NOMO-1 (cell line): Measurements from ENCODE around the gene PLCB4.
"Not testable (repeated sequence)": the region's sequence is repeated elsewhere in the genome, so short reads cannot be mapped to it uniquely, and the experiment has no call there.

Source experiments
- DNase-seq, 2 experiments: peaks; one replicate each; lab custom pipeline; 2025; ENCODE audit not compliant: unreplicated experiment in 2 of 2; lab: John Stamatoyannopoulos, UW

Gene PLCB4

DNA sequence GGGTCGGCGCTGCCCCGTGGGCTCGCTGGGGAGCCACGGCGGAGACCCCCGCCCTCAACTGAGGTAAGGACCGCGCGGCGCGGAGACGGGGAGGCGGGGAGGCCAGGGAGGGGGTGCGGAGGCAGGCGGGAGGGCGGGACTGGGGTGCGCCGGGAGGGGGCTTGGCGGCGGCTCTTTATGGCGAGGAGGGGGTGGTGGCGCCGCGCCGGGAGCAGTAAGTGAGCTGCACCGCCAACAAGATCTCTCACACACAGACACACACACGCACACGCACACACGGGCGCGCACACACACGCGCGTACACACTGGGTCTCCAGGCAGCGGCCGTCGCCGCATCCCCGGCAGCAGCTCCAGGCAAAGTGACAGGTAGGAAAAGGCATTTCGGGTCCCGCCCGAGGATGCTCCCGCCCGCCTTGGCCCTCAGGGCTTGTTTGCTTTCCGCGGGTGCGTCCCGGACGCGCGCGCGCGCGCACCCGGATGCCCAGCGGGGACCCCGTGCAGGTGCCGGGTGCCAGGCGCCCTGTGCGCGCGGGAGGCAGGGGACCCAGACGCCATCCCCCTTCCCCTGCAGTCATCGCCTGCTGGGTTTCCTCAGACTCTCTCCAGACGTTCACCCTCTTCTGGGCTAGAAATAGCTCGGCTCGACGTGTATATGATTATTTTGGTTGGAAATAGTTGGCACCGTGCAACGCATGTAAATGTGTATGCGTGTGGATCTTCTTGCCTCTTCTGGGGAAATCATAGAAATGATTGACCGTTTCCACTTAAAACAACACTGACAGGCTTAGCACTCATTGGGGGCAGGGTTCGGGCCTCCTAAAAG lies at the start of gene PLCB4:
Gene PLCB4 (plus strand): TSS at position 247 of the 823 bp plus-strand sequence. CDS start 238,728 bp downstream, outside the sequence.
- DNase-seq = no peak

DNA sequence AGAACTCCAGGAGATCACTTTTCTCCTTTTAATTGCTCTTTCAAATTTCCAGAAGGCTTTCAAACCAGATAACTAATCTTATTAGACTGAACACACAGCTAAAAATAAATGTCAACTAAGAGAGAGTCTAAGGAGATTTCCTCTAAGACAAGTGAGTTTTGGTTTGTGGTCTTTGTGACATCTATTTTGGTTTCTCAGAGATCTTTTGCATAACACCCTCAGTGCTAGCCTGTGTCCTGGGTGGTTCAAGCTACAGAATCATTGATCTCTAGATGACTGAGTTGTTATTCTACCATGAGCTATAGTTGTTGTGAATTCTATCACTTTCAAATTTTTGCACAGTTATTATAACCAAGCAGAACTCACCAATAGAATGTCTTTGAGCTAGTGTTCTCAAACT lies 49.1 kb upstream of the PLCB4 start:
- no peak for DNase-seq

DNA sequence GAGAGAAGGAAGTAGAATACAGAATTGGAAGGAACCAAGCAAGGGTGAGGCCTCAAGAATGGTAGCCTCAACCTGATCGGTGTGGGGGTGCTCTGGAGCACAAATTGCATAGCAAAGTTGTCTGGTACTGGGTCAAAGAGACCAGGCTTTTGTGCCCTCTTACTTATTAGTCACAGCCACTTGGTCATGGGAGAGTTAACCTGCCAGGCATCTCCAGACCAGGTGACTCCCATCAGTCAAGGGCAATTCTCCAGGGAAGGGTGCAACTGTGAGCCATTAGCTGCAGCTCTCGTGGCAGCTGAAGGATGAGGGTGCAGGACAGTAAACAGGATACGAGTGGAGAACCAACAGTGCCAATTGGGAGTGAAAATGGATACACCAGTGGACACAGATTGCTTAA lies 47.7 kb upstream of the PLCB4 start:
- no peak for DNase-seq

DNA sequence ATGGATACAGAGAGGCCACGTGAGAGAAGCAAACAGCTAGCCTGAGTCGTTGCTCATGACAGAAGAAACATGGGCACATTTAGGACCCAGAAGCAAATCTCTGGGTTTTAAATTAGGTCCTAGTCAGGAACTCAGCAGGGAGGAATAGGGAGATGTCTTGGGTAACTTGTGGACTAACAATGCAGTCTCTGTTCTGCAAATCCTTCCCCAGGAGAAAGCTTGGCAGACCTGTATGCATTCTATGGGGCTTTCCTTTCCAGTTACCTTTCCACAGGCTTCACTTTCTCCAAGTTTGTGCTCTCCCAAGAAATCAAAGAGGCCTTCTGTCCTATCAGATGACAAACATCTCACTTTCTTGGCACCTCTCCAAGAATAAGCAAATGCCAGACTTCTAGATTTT lies 47.2 kb upstream of the PLCB4 start:
- DNase-seq = no peak

DNA sequence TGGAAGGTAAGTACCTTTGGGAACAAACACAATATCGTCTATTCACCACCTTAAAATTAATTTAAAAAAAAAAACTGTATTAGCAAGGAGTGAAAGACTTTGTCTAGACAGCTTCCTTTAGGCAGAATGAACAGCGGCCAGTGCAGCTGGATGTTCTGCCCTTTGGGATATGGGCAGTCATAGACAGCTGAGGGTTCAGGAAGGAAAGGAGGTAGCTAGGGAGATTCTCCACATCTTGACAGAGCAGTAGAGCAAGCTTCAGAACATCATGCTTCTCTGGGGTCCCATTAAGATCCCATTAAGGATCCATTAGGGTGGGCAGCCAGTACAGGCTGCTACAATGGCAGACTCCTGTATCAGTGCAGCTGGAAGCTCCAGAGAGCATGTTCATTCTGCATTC lies 46.5 kb upstream of the PLCB4 start:
- DNase-seq = no peak

- no peak for DNase-seq
Observed at GRCh38 chr20:9024606-9025005, 44.3 kb upstream of the PLCB4 start.

DNA sequence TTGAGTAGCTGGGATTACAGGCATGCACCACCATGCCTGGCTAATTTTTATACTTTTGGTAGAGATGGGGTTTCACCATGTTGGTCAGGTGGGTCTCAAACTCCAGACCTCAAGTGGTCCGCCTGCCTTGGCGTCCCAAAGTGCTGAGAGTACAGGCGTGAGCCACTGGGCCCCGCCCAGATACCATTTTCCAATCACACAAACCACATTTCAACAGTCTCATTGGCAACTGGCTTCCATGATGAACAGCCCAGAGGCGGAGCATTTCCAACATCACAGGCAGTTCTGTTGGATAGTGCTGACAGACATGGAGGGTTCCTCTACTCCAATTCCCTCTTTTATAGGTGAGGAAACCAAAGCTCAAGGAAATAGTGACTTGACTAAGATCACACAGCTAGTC lies 43.9 kb upstream of the PLCB4 start:
- no peak for DNase-seq

- DNase-seq = no peak
Observed at GRCh38 chr20:9025643-9026042, 43.2 kb upstream of the PLCB4 start.

DNA sequence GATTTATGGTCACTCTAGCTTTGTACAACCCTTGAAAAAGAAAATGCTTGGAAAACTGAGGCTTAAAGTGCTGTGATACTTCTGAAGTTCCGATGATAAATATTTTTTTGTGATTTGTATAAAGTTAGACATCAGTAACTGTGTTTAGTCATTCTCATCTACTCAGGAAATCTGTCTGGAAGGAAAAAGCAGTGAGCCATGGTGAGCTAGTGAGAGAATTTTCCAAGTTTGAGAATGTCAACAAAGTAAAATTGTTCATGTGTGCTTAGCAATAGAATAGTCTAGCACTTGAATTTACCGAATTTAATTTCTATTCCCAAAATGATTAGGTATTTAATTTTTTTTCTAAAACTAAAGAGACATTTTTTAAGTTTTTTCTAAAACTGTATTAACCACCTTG lies 41.3 kb upstream of the PLCB4 start:
- DNase-seq = no peak

DNA sequence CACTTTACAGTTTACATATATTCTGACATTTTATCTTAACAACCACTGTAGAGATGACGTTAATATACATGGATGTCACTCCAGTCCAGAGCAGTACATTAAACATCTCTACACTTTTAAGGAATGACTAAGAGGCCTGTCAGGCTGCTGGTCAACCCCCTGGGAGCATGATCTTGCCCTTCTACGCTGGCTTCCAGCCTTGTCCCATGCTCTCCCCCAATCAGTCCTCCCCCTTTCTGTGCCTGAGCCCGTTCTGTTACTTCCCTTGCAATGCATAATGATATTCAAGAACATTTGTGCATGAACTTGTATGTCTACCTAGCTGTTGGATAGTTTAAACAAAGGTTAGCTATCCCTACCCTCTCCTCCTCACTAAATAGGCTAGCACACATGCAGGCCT lies 40.5 kb upstream of the PLCB4 start:
- DNase-seq = no peak

- no peak for DNase-seq
Observed at GRCh38 chr20:9031991-9032390, 36.9 kb upstream of the PLCB4 start.

DNA sequence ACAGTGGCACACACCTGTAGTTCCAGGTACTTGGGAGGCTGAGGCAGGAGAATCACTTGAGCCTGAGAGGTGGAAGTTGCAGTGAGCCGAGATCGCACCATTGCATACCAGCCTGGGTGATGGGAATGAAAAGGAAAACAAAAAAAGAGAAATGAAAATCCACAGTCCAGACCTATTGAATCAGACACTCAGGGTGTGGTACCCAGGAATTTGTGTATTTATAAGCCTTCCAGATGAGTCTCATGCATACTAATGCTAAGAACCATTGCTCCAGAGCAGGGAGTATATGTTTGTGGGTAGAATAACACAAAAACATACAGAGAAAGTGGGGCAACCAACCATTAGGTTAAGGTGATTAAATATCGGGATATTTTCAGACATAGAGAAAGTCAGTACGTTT lies 36.1 kb upstream of the PLCB4 start:
- DNase-seq = no peak

- no peak for DNase-seq
Observed at GRCh38 chr20:9035126-9035525, 33.8 kb upstream of the PLCB4 start.

- no peak for DNase-seq
Observed at GRCh38 chr20:9036593-9036992, 32.3 kb upstream of the PLCB4 start.

GRCh38 chr20:9038791-9039535 lies 29.9 kb upstream of the PLCB4 start:
- no peak for DNase-seq

- no peak for DNase-seq
Observed at GRCh38 chr20:9040863-9041524, 27.9 kb upstream of the PLCB4 start.

DNA sequence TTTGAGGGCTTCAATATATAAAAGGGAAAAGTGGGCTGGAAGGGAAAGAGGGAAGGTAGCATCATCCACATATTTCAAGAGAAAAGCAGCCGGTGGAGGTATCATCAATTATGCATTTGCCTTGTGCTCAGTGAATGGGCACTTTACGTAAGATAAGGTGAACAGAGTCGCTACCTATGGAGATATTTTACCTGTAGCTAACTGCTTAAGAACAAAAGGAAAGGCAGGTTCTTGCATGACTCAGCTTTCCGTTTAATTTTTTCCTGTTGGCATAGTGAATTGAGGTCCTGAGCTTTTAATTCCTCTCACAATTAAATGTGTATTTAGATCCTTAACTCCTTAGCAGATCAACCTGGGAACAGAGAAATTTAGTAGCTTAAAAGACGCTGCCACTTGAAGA lies 25.5 kb upstream of the PLCB4 start:
- no peak for DNase-seq

DNA sequence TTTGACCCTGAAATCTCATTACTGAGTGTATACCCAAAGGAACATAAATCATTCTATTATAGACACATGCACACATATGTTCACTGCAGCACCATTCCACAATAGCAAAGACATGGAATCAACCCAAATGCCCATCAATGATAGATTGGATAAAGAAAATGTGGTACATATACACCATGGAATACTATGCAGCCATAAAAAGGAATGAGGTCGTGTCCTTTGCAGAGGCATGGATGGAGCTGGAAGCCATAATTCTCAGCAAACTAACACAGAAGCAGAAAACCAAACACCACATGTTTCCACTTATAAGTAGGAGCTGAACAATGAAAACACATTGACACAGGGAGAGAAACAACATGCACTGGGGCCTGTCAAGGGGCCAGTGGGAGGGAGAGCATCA lies 21.0 kb upstream of the PLCB4 start:
- not testable (repeated sequence) for DNase-seq

DNA sequence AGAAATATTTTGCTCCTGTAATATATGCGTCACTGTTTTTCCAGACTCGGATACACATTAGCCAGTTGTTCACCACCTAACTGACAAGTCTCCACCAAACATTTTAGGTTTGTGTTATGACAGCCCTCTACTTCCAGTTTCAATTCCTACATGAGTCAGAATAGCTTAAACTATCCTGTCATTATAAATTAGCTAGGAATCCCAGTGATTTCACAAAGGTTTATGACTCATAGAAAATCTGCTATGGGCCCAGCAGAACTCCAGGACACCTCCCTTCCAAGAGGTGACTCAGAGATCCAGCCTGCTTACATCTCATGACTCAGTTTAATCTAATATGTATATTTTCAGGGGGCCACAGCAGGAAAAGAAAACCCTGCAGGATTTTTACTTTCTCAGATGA lies 17.4 kb upstream of the PLCB4 start:
- peak; percentile 48 to 75 for DNase-seq

- DNase-seq = no peak
Observed at GRCh38 chr20:9052136-9052535, 16.8 kb upstream of the PLCB4 start.

DNA sequence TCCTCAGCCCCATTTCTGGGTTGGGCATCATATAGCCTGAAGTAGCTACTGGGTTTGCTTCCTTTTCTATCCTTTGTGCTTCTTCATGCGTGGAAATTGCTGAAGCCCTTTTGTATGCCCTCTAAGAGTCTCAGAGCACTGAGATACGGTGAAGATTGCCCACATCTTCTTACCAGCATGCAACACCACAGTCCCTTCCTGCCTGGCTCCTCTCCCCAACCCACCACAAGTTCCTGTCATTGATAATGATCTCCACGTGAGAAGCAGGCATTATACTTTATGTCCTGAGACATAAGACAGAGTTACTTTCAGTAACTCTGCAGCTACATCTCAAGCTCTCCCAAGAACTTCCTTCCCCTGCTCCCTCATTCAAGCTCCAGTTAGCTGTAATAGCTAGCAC lies 15.8 kb upstream of the PLCB4 start:
- DNase-seq = no peak

DNA sequence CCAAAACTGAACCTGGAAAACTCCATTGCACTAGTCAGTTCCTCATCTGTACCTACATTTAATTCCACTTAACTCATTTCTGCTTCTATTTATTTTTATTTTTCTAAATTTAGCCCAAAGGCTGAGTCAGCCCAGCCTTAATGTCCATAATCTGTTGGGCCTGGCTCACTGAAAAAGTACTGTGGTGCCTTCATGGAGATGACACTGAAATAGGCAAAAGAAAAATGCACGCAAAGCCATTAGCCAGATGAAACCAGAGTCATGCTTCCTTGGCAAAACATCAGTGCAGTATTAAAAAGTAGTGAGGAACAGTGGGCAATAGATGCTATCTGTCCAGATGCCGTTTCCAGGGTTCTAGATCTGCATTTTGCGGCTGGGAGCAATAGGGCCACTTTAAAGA lies 14.7 kb upstream of the PLCB4 start:
- DNase-seq = no peak
